Urothelium cell line (cell line): Measurements from ENCODE around the gene COL4A2.
A peak's percentile ranks its signal among the peaks of the same experiment; 100 is the strongest.
"Not testable (repeated sequence)": the region's sequence is repeated elsewhere in the genome, so short reads cannot be mapped to it uniquely, and the experiment has no call there.

Experiments
- DNase-seq: peaks from one replicate; pipeline ENCODE4 v3.0.0; 2011; ENCODE audit warnings: low spot score, mixed read lengths
- FAIRE-seq: peaks from 2 replicates; lab custom pipeline; 2011; peaks lifted over from hg19 to GRCh38; lab: Jason Lieb, UNC

Gene COL4A2

DNA sequence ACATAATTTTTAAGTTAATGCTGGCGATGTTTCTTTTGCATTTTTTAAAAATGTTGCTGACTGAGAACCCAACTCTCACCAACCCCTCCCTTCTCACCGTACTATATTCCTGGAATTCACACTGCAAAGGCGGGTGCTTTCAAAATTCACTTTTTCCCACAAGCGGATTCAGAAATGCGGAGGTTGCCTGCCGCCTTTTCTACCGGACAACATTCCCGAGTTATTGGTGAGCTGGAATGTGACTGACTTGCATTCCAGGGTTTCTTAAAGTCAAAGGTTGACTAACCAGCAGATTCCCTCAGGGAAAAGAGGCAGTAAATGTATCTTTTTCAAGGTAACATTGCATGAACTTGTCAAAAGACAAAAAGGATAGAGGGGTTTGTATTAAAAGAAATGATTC lies 141.1 kb downstream of the COL4A2 start:
- DNase-seq (peak; percentile 59), FAIRE-seq (no peak)

DNA sequence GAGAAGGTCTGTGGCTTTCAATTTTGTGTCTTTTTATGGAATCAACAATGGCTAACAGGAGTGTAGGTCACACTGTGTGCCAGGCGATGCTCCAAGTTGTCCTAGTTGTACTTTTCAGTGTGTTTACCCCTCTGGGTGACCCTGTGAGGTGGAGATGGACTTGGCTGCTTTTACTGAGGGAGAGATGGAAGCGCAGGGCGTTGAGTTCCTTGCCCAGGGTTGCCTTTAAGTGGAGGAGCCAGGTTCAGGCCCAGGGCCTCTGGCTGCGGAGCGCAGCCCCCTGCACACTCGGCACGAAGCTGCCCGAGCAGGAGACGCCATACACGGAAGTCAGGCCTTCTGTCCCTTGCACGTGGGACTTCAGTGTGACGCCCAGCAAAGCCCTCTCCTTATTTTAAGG lies 141.6 kb downstream of the COL4A2 start:
- no peak for FAIRE-seq

DNA sequence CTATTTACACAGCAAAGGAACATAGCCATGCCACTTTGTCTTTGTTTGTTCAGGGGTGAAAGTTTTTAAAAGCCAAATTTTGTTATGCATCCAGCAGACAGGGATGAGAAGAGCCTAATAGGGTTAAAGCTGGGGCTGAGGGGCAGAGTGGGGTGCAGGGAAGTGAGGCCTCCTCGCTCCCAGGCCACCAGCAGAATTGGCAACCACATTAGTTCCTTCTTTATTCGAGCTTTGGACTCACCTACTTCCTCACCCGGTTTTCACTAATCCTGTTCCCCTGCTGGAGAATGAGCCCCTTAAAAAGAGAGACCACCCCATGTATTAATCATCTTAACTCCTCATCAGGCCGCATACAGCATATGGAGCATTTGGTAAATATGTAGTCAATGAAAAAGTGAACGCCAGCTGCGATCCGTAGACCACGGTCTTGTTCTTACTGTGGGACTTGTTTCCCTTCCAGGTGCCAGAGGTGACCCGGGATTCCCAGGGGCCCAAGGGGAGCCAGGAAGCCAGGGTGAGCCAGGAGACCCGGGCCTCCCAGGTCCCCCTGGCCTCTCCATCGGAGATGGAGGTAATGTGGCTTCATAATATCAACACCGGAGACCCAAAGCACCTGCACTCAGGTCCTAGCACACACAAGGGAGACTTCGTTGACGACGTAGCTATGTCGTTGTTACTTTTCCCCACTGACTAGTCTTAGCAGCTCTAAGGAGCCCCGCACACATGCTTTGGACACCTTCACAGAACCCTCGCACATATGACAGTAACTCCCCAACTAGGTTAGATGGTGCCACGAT lies 142.3 kb downstream of the COL4A2 start:
- FAIRE-seq: no peak

More for the DNA sequence above, 141.6 kb downstream of the COL4A2 start:
- no peak for DNase-seq

DNA sequence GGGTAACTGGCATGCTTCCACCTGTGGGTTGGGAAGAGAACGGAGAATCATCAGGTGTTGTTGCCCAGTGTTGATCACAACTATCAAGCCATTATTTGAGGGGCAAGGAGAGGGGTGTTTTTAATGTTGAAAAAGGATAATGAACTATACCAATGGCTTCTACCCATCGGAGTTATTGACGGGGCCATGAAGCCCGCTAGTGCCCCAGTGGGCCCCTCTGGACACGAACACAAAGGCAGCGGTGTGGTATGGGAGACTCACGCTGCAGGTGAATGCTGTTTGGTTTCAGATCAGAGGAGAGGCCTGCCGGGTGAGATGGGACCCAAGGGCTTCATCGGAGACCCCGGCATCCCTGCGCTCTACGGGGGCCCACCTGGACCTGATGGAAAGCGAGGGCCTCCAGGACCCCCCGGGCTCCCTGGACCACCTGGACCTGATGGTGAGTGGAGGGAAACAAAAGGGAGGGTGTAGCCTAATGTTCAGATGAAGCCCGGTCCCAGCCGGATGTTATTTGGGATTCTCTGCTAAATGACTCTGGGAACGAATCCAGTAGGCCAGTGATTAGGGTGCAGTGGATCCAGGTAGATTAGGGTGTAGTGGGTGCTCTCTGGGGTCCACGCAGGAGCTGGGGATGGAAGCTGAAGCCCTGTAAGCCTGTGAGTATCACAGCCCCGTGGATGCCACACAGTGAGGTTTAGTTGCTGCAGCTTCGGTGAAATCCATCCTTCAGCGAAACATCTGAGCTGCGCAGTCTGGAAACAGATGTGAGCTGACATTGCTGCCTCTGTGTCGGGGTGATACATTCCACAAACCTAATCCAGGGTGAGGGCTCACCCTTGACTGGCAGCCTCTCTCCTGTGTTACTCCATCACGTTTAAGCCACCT lies 143.2 kb downstream of the COL4A2 start:
- no peak for DNase-seq
- no peak for FAIRE-seq

More for the DNA sequence above, 142.3 kb downstream of the COL4A2 start:
- DNase-seq: no peak

DNA sequence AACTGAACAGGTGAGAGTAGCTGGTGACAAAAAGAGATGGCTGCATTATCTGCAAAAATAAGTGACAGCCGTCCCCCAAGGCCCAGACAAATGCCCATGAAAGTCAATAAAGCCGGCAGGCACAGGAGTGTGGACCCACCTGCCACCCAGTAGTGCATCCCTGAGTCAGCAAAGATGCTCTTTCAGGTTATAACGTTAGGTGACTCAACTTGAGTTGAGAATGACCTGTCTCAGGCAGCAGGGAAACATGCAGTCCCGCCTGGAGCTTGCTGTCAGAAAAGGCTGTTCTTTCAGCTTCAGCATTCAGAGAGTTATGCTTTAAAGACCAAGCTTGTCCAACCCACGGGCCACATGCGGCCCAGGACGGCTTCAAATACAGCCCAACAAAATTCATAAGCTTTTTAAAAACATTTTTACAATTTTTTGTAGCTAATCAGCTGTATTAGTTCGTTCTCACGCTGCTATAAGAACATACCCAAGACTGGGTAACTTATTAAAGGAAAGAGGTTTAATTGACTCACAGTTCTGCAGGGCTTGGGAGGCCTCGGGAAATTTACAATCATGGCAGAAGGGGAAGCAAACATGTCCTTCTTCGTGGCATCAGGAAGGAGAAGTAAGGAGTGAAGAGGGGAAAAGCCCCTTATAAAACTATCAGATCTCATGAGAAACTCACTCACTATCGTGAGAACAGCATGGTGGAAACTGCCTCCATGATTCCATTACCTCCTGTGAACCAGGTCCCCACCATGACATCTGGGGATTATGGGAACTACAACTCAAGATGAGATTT lies 144.1 kb downstream of the COL4A2 start:
- no peak for DNase-seq
- no peak for FAIRE-seq

DNA sequence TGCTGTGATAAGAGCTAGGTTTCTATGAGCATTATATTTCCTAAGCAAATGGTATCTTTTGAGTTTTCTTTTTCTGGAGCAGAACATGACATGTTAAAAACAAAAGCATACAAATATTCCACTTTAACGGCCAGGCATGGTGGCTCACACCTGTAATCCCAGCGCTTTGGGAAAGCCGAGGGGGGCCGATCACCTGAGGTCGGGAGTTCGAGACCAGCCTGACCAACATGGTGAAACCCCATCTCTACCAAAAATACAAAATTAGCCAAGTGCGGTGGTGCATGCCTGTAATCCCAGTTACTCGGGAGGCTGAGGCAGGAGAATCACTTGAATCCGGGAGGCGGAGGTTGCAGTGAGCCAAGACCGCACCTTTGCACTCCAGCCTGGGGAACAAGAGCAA lies 146.0 kb downstream of the COL4A2 start:
- not testable (repeated sequence) for FAIRE-seq, DNase-seq

DNA sequence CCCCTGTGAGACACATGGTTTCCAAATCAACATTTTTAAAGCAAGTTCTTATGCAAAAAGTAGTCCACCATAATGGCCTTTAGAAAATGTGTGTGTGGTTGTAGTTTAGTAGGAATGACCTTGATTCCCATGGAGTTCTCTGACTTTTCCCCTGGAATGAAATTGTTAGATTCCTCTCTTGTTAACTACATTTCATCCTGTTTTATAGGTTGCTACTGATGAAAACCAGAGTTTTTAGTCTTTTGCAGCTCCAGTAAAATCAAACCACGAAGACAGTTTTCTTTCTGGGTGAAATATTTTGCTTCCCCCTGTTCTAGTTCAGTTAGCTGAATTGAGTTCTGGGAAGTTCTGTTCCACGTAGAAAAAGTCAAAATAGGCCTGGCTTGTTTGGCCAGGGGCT lies 146.7 kb downstream of the COL4A2 start:
- FAIRE-seq (no peak), DNase-seq (no peak)

DNA sequence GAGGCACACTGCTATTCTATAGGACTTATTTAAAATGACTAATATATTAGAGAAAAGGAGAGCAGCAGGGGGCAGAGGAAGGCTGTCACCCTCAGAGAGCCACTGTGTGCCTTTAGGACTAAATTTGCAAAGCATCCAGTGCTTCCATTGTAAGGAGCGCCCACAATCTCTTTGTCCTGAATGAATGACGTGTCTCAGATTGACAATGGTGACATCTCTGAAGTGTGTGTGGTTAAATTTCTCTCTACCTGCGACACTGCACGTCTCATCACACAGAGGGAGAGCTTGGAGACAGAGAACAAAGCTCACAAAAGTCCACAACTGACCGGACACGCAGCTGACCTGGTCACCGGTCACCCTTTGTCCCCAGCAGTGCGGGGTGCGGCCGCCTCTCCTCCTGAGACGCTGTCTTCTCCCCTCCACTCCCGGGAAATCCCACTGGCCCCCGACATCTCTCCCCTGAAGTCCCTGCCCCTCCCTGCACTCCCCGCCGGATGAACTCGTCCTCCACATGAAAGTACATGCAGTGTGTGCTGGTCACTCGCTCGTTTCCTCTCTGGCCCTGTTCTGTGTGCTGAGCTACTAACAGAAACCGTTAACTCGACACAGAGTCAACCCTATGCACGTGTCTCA lies 147.3 kb downstream of the COL4A2 start:
- no peak for FAIRE-seq
- no peak for DNase-seq

DNA sequence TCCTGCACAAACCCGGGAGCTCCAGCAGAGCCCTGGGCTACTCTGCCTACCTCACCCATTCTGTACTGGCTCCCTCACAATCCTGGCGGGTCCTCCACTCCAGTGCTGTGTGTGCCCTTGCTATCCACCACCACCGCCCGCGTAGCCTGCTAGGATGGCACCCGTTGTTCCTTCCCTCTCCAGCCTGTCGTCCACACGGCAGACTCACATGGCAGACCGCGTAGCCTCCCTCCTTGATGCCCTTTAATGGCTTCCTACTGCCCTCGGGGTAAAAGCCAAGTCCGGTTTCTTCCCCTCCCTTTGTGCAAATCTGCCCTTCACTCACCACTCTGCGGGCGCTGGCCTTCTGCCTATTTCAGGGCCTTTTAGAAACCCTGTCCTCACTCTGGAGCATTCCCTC lies 147.9 kb downstream of the COL4A2 start:
- no peak for FAIRE-seq
- no peak for DNase-seq

DNA sequence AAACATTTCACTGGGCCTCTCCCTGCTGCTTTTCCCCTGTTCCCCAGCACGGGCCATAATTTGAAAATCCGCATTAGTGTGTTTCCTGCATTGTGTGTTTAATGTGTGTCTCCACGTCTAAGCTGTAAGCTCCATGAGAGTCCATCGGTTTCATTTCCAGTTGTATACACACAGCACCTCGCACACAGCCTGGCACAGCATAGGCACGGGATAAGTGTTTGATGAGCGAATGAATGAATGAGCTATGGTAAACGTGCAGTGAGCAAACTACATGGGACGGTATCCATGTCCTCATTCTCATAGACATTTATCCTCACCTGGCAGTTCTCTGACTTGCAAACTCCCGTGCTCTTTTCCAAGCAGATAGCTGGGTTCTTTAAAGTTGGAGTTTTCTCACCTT lies 148.4 kb downstream of the COL4A2 start:
- FAIRE-seq: no peak
- no peak for DNase-seq

DNA sequence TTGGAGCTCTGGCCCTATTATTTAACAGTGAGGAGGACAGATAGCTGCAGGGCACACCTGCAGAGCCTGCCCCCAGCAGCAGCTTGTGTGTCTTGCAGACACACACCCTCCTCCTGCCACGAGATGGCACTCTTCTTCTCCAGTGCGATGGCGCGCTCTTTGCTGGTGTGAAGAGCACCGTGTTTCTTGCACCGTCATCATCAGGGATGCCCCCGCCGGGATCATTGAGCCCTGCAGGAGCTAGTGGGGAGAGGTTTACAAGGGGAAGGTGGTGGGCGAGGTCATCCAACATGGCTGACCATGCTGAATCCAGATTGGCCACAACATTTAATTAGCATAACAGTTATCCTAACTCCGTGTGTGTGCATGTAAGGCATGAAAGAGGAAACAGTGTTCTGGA lies 148.9 kb downstream of the COL4A2 start:
- peak; percentile 13 for FAIRE-seq
- DNase-seq: peak; percentile 70

DNA sequence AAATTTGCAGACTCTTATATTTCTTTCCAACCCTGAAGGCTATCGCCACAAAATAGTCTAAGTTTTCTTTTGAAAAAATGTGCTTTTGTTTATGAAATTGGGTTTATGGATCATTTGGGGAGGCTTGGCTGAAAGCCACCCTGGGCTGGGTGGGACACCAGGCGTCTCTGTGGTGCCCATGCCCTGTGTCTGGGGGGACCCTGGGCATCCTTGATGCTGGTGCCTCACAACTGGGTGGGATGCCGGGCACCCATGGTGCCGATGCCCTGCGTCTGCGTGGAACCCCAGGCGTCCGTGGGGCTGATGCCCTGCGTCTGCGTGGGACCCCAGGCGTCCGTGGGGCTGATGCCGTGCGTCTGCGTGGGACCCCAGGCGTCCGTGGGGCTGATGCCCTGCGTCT lies 149.5 kb downstream of the COL4A2 start:
- FAIRE-seq (no peak), DNase-seq (no peak)

DNA sequence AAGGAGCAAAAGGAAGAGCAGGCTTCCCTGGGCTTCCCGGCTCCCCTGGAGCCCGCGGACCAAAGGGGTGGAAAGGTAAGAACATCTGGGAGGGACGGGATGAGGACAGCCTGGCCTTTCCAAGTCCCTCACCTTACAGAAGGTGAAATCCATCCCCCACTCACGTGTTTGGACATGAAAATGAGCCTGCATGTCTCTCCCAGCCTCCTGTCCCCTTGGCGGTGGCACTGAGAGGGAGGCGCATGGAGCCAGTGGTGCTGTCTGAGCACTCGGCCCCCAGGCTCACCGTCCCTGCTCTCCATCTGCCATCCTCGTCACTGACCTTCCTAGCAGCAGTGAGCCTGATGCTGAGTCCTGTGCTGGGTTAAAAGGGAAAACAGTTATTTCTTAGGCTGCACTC lies 150.3 kb downstream of the COL4A2 start:
- no peak for DNase-seq
- no peak for FAIRE-seq

DNA sequence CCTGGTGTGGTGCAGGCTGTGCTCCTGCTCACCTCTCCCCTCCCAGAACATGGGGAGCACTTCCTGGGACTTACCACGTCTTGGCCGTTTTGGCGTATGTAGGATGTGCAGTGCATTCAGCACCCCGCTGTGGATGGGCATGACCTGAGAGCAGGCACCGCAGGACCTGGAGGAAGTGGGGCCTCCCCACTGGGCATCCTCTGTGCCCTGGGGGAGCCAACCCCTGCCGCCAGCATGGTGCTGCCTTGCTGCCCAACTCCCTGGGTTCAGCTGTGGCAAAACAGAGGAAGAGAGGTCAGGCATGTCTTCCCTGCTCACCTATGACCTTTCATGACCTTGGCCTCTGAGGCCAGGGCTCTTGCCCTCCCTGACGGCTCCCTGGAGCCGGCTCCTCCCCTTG lies 150.9 kb downstream of the COL4A2 start:
- DNase-seq (no peak), FAIRE-seq (no peak)

DNA sequence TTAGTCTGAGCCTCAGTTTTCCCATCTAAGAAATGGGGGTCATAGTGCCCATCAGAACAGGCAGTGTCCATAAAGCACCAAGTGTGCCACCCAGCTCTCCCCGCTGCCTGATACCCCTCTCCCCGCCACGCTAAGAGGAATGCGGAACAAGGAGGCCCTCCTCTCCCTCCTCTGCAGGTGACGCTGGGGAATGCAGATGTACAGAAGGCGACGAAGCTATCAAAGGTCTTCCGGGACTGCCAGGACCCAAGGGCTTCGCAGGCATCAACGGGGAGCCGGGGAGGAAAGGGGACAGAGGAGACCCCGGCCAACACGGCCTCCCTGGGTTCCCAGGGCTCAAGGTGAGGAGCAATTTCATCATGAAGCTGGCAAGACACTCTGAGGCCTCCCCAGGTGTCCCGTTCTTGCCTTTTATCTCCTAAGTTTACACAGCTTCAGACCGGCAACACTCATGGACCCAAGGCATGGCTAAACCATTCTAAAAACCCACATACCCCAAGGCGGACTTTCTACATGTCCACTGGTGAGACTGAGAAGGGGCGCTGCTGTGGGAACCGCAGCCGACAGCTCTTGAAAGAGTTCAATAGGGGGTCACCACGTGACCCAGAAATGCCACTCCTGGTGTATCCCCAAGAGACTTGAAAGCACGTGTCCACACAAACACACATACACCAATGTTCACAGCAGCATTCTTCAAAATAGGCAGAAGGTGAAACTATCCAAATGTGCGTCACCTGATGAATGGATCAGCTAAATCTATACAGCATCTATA lies 151.7 kb downstream of the COL4A2 start:
- FAIRE-seq (no peak), DNase-seq (no peak)

DNA sequence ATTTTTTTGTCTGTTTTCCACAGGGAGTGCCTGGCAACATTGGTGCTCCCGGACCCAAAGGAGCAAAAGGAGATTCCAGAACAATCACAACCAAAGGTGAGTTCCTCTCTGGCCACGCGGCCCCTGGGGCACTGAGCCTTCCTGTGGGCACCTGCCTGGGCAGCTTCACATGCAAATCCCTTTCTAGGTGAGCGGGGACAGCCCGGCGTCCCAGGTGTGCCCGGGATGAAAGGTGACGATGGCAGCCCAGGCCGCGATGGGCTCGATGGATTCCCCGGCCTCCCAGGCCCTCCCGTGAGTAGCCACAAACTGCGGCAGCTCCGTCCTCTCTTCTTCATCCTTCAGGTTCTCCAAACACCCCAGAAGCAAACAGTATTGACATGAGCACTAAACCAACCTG lies 155.0 kb downstream of the COL4A2 start:
- DNase-seq: no peak
- no peak for FAIRE-seq

DNA sequence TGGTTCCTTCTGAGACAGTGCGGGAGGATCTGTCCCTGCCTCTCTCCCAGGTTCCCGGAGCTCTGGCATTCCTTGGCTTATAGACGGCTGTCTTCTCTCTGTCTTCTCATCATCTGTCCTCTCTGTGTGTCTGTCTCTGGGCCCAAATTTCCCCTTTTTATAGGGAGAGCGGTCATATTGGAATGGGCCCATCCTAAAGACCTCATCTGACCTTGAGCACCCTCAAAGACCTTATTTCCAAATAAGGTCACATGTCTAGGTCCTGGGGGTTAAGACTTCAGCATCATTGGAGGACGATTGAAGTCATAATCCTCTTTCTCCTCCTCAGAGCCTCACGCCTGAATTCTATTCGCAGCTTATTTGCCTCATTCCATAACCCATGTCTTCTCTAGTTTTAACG lies 156.1 kb downstream of the COL4A2 start:
- DNase-seq (no peak), FAIRE-seq (no peak)

DNA sequence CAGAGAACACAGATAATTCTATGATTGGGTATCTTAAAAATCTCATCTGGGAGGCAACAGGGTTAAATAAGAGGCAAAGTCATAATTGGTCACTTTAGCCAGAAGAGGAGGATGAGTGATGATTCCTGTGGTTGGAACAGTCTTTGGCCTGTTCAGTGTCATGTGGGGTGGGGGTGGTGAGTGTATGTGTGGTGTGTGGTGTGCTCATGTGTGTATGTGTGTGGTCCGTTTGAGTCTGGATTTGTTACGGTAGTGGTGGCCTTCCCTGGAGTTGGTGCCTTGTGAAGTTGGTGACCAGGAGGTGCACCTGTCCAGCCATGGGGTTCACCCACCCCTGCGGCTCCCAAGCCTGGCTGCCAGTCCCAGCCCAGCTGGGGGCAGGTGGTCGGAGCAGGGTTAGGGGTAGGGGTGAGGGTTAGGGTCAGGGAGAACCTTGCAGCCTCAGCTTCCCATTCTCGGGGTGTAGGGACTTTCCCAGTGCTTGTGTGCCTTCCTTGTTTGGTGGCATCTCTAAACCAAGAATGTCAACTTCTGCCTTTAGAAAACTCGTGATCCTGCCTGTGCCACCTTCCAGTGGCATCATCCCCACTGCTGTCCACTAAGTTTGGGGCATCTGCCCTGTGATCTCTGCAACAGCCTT lies 156.9 kb downstream of the COL4A2 start:
- FAIRE-seq (no peak), DNase-seq (no peak)

DNA sequence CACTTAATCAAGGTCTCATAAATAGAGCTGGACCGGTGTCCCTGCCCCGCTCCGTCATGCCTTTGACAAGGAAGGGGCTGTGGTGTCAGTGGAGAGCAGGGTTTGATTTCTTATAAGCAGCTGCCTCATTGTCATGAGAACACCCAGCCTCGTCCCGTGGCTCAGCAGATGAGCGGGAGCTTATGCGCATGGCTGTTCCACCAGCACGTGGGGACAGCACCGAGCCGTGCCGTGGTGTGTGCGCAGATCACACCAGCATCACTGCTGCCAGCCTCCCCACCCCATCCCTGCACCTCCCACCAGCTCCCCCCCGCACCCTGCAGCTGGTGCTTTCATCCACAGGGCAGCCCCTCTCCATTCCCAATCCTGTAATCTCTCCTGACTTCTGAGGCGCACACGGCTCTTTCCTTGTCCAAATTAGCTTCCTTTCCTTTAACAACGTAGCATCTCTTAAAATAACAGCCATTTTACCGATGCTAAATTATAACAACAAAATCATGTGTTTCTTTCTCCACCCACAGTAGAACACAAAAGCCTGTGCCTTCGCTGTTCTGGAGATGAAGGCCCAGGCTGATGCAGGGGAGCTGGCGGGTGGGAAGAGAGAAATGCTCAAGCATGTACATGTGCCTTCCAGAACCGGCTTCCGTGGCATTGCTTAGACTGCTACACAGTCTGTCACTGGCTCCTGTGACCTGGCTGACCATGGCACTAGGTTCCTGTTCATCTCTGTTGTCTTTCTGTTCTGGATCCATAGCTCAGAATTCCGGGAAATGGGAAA lies 157.7 kb downstream of the COL4A2 start:
- FAIRE-seq: no peak
- DNase-seq: no peak
